GM12878 (cell line): ENCODE results near the gene POLA2.

Source experiments
- CEBPB ChIP-seq, 2 experiments: fragments of 150-350 bp in 1 of 2; IDR thresholded peaks; 2 replicates each; pipeline ENCODE4 v1.6.1; 2012 to 2014; ENCODE audit warnings: low read depth in 2 of 2, low read length in 2 of 2, borderline replicate concordance in 1 of 2, inconsistent platforms in 1 of 2
- FOXM1 ChIP-seq: IDR thresholded peaks from 2 replicates; pipeline ENCODE4 v1.6.1; 2012; ENCODE audit warnings: low read depth, mild to moderate bottlenecking, inconsistent platforms, low read length, moderate library complexity

GRCh38 chr11:65304110-65304509 is 42.3 kb downstream of the POLA2 start:
- TF ChIP-seq CEBPB (IDR thresholded peaks at IDR 0.05; ENCODE audit: borderline replicate concordance in 1 of 2, low read depth in 2 of 2, low read length in 2 of 2) = no peak
- no peak for TF ChIP-seq FOXM1
